ENCODE results near the gene HDAC4.

Gene HDAC4

DNA sequence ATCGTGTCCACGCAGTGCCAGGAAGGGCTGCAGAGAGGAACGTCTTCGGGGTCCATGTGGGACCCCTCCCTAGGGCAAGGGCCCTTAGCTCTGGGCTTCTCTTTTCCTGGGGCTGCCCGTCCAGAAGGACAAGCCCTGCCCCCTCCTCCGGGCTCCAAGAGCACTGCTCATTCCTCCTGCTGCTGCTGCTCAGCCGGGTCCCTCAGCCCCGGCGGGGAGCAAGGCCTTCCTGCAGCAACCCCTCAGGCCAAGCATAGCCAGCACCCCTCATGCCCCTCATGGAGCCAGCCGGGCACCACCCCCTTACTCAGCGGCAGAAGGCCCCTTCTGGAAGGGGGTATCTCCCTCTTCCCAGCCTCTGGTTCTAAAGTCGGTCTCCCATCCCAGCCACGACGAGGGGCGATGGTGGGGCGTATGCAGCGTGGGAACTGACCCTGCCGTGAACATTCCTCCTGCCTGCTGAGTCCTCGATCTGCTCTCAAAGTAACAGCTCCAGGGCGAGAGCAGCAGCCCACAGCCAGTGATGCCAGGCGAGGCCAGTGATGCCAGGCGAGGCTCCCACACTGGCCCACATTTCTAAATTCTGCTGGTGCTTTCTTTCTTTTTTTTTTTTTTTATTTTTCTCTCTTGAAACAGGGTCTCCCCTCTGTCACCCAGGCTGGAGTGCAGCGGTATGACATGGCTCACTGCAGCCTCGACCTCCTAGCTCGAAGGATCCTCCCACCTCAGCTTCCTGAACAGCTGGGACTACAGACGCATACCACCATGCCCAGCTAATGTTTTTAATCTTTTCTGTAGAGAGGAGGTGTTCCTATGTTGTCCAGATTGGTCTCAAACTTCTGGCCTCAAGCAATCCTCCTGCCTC lies 99.7 kb downstream of the HDAC4 start:
- H3K4me3 ChIP-seq (ENCODE audit: low read length in 2 of 2) = peak overlapping the region; percentile 21 to 60
- H3K36me3 ChIP-seq (ENCODE audit: control insufficient read depth in 2 of 2, insufficient read depth in 2 of 2, low read length in 2 of 2) = no peaks in the 10 kb centered on the region
- H3K9me3 ChIP-seq (ENCODE audit: control insufficient read depth in 2 of 2, low read length in 2 of 2) = no peaks in the 10 kb centered on the region
- peak overlapping the region in 1 of 2 donors; percentile 45 for H3K9ac ChIP-seq (ENCODE audit: low read depth in 1 of 2, low read length in 2 of 2)
- no peaks in the 10 kb centered on the region for H3K27me3 ChIP-seq (ENCODE audit: control insufficient read depth in 2 of 2, insufficient read depth in 2 of 2, low read length in 2 of 2)
- peak overlapping the region in 1 of 2 donors; percentile 17 for H3K27ac ChIP-seq (ENCODE audit: low read depth in 2 of 2, low read length in 2 of 2)
- peaks cover 39 to 52% of the 10 kb centered on the region in 2 donors for H3K4me1 ChIP-seq (ENCODE audit: control insufficient read depth in 2 of 2, insufficient read depth in 2 of 2, low read length in 2 of 2)

- Histone ChIP-seq H3K4me3 (ENCODE audit: low read length in 2 of 2) (peak overlapping the region; percentile 21 to 60), H3K27ac (ENCODE audit: low read depth in 2 of 2, low read length in 2 of 2) (peak overlapping the region; percentile 69 to 70), H3K4me1 (ENCODE audit: control insufficient read depth in 2 of 2, insufficient read depth in 2 of 2, low read length in 2 of 2) (peaks cover 47 to 60% of the 10 kb centered on the region in 2 donors), H3K27me3 (ENCODE audit: control insufficient read depth in 2 of 2, insufficient read depth in 2 of 2, low read length in 2 of 2) (no peaks in the 10 kb centered on the region), H3K9me3 (ENCODE audit: control insufficient read depth in 2 of 2, low read length in 2 of 2) (no peaks in the 10 kb centered on the region), H3K9ac (ENCODE audit: low read depth in 1 of 2, low read length in 2 of 2) (peak overlapping the region in 1 of 2 donors; percentile 65), H3K36me3 (ENCODE audit: control insufficient read depth in 2 of 2, insufficient read depth in 2 of 2, low read length in 2 of 2) (no peaks in the 10 kb centered on the region)
Observed at GRCh38 chr2:239300242-239300641, 100.6 kb downstream of the HDAC4 start.

- H3K27ac ChIP-seq (ENCODE audit: low read depth in 2 of 2, low read length in 2 of 2) = peak overlapping the region; percentile 69 to 70
- peak overlapping the region; percentile 47 to 53 for H3K4me3 ChIP-seq (ENCODE audit: low read length in 2 of 2)
- H3K27me3 ChIP-seq (ENCODE audit: control insufficient read depth in 2 of 2, insufficient read depth in 2 of 2, low read length in 2 of 2) = no peaks in the 10 kb centered on the region
- H3K36me3 ChIP-seq (ENCODE audit: control insufficient read depth in 2 of 2, insufficient read depth in 2 of 2, low read length in 2 of 2) = no peaks in the 10 kb centered on the region
- H3K9ac ChIP-seq (ENCODE audit: low read depth in 1 of 2, low read length in 2 of 2) = peak overlapping the region in 1 of 2 donors; percentile 65
- H3K9me3 ChIP-seq (ENCODE audit: control insufficient read depth in 2 of 2, low read length in 2 of 2) = no peaks in the 10 kb centered on the region
- peaks cover 45 to 61% of the 10 kb centered on the region in 2 donors for H3K4me1 ChIP-seq (ENCODE audit: control insufficient read depth in 2 of 2, insufficient read depth in 2 of 2, low read length in 2 of 2)
Observed at GRCh38 chr2:239299218-239299939, 101.4 kb downstream of the HDAC4 start.

DNA sequence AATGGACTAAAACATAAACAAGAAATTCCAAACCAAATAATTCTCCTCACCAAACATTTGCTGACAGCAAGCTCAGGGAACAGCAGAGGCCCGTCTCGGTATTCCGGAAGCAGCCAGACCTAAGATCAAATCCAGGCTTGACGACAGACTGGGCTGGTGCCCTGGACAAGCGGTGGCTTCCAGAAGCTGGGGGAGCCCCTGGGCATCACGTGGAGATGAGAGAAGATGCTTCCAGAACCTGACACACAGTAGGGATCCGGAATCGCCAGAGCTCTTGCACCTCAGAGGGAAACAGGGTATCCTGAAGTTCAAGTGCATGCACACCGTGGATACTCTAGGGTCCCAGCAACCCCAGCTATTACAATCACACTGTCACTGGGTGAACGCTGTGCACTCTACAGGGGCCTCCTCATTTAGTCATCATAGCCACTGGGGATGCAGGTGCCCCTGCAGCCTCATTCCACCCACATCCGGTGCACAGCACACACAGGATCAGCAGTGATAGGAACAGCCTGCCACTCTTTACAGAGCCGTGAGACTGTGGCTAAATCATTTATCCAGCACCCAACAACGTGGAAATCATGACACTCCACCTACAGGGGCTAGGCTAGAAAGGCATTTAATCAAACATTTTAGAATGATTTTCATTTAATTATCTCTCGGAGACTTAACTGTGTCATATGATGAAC lies 102.6 kb downstream of the HDAC4 start:
- no peak overlapping the region for H3K27ac ChIP-seq (ENCODE audit: low read depth in 2 of 2, low read length in 2 of 2)
- H3K9ac ChIP-seq (ENCODE audit: low read depth in 1 of 2, low read length in 2 of 2) = no peak overlapping the region
- no peaks in the 10 kb centered on the region for H3K36me3 ChIP-seq (ENCODE audit: control insufficient read depth in 2 of 2, insufficient read depth in 2 of 2, low read length in 2 of 2)
- H3K27me3 ChIP-seq (ENCODE audit: control insufficient read depth in 2 of 2, insufficient read depth in 2 of 2, low read length in 2 of 2) = no peaks in the 10 kb centered on the region
- H3K4me3 ChIP-seq (ENCODE audit: low read length in 2 of 2) = peak overlapping the region in 1 of 2 donors; percentile 2
- H3K4me1 ChIP-seq (ENCODE audit: control insufficient read depth in 2 of 2, insufficient read depth in 2 of 2, low read length in 2 of 2) = peaks cover 45 to 57% of the 10 kb centered on the region in 2 donors
- H3K9me3 ChIP-seq (ENCODE audit: control insufficient read depth in 2 of 2, low read length in 2 of 2) = no peaks in the 10 kb centered on the region

DNA sequence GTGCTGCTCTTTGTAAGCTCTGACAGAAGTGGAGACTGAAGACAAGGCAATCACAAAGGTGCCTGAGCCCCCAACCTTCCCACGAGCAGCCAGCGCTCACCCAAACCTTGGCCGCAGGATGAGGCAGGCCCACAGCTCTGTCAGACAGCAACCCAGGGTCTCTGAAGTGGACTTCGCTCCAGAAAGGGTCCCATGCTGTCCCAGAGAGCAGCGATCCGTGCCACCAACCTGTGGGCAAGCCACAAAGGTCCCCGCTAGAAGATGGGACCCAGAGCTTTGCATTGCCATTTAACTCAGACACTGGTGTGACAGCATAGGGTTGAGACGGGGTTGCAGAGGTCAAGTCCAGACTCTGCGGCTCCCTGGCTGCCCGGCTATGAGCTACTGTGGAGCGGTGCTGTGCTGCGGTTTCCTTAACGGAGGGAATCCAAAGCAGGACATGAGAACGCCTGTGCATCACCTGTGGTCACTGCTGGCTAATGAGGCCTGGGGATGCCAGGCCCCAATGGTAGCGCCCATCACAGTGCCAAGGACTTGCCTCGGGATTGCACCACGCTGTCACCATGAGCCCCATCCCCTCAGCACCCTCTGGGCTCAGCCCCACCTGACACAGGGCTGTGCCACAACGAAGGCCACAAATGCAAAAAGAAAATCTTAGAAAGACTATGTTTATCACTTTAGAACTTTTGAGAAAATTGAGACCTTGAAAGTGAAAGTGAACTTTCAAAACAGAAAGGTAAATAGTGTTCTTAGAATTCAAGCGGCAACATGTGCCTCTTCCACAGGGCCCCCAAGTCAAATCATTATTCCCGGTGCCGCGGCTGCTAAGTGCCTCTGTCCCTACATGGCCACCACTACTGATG lies 103.4 kb downstream of the HDAC4 start:
- H3K4me1 ChIP-seq (ENCODE audit: control insufficient read depth in 2 of 2, insufficient read depth in 2 of 2, low read length in 2 of 2) = peaks cover 44 to 57% of the 10 kb centered on the region in 2 donors
- H3K27ac ChIP-seq (ENCODE audit: low read depth in 2 of 2, low read length in 2 of 2) = no peak overlapping the region
- no peak overlapping the region for H3K9ac ChIP-seq (ENCODE audit: low read depth in 1 of 2, low read length in 2 of 2)
- no peaks in the 10 kb centered on the region for H3K9me3 ChIP-seq (ENCODE audit: control insufficient read depth in 2 of 2, low read length in 2 of 2)
- no peaks in the 10 kb centered on the region for H3K36me3 ChIP-seq (ENCODE audit: control insufficient read depth in 2 of 2, insufficient read depth in 2 of 2, low read length in 2 of 2)
- no peaks in the 10 kb centered on the region for H3K27me3 ChIP-seq (ENCODE audit: control insufficient read depth in 2 of 2, insufficient read depth in 2 of 2, low read length in 2 of 2)
- no peak overlapping the region for H3K4me3 ChIP-seq (ENCODE audit: low read length in 2 of 2)

GRCh38 chr2:239296020-239296932 lies 104.5 kb downstream of the HDAC4 start:
- Histone ChIP-seq H3K9me3 (ENCODE audit: control insufficient read depth in 2 of 2, low read length in 2 of 2) (no peaks in the 10 kb centered on the region), H3K9ac (ENCODE audit: low read depth in 1 of 2, low read length in 2 of 2) (no peak overlapping the region), H3K36me3 (ENCODE audit: control insufficient read depth in 2 of 2, insufficient read depth in 2 of 2, low read length in 2 of 2) (no peaks in the 10 kb centered on the region), H3K4me3 (ENCODE audit: low read length in 2 of 2) (no peak overlapping the region), H3K27me3 (ENCODE audit: control insufficient read depth in 2 of 2, insufficient read depth in 2 of 2, low read length in 2 of 2) (no peaks in the 10 kb centered on the region), H3K27ac (ENCODE audit: low read depth in 2 of 2, low read length in 2 of 2) (peak overlapping the region in 1 of 2 donors; percentile 21), H3K4me1 (ENCODE audit: control insufficient read depth in 2 of 2, insufficient read depth in 2 of 2, low read length in 2 of 2) (peaks cover 47 to 57% of the 10 kb centered on the region in 2 donors)

GRCh38 chr2:239295377-239296019 lies 105.3 kb downstream of the HDAC4 start:
- H3K9ac ChIP-seq (ENCODE audit: low read depth in 1 of 2, low read length in 2 of 2) = no peak overlapping the region
- H3K27ac ChIP-seq (ENCODE audit: low read depth in 2 of 2, low read length in 2 of 2) = peak overlapping the region in 1 of 2 donors; percentile 13
- H3K4me3 ChIP-seq (ENCODE audit: low read length in 2 of 2) = no peak overlapping the region
- no peaks in the 10 kb centered on the region for H3K36me3 ChIP-seq (ENCODE audit: control insufficient read depth in 2 of 2, insufficient read depth in 2 of 2, low read length in 2 of 2)
- peaks cover 42 to 50% of the 10 kb centered on the region in 2 donors for H3K4me1 ChIP-seq (ENCODE audit: control insufficient read depth in 2 of 2, insufficient read depth in 2 of 2, low read length in 2 of 2)
- no peaks in the 10 kb centered on the region for H3K9me3 ChIP-seq (ENCODE audit: control insufficient read depth in 2 of 2, low read length in 2 of 2)
- H3K27me3 ChIP-seq (ENCODE audit: control insufficient read depth in 2 of 2, insufficient read depth in 2 of 2, low read length in 2 of 2) = no peaks in the 10 kb centered on the region

- Histone ChIP-seq H3K36me3 (ENCODE audit: control insufficient read depth in 2 of 2, insufficient read depth in 2 of 2, low read length in 2 of 2) (no peaks in the 10 kb centered on the region), H3K9ac (ENCODE audit: low read depth in 1 of 2, low read length in 2 of 2) (no peak overlapping the region), H3K4me3 (ENCODE audit: low read length in 2 of 2) (no peak overlapping the region), H3K9me3 (ENCODE audit: control insufficient read depth in 2 of 2, low read length in 2 of 2) (no peaks in the 10 kb centered on the region), H3K27ac (ENCODE audit: low read depth in 2 of 2, low read length in 2 of 2) (peak overlapping the region; percentile 77 to 90), H3K27me3 (ENCODE audit: control insufficient read depth in 2 of 2, insufficient read depth in 2 of 2, low read length in 2 of 2) (no peaks in the 10 kb centered on the region), H3K4me1 (ENCODE audit: control insufficient read depth in 2 of 2, insufficient read depth in 2 of 2, low read length in 2 of 2) (peaks cover 34 to 42% of the 10 kb centered on the region in 2 donors)
Observed at GRCh38 chr2:239294571-239295054, 106.2 kb downstream of the HDAC4 start.
